C4-2B (cell line): ENCODE data around the gene NLRC5.

ENCODE experiments used
- CTCF ChIP-seq: fragments of 450-650 bp; conservative IDR thresholded peaks from 2 replicates; pipeline ENCODE4 v1.5.1; 2017; ENCODE audit warnings: mild to moderate bottlenecking
- ZFX ChIP-seq: fragments of 450-650 bp; IDR thresholded peaks from 2 replicates; pipeline ENCODE4 v1.6.1; 2017

- no peak for TF ChIP-seq CTCF
- TF ChIP-seq ZFX: no peak
Observed at GRCh38 chr16:57087003-57087402, 97.6 kb downstream of the NLRC5 start.
